Measurements from ENCODE around the gene H2BK1.

DNA sequence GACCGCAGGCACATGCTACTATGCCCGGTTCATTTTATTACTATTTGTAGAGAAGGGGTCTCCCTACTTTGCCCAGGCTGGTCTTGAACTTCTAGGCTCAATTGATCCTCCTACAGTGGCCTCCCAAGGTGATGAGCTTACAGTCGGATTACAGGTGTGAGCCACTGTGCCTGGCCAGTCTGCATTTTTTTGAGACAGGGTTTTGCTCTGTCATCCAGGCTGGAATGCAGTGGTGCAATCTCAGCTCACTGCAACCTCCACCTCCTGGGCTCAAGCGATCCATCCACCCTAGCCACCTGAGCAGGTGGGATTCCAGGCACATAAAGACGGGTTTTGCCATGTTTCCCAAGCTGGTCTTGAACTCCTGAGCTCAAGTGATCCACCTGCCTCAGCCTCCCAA lies 2.3 kb upstream of the H2BK1 start:
- TF ChIP-seq, protein P1, sequence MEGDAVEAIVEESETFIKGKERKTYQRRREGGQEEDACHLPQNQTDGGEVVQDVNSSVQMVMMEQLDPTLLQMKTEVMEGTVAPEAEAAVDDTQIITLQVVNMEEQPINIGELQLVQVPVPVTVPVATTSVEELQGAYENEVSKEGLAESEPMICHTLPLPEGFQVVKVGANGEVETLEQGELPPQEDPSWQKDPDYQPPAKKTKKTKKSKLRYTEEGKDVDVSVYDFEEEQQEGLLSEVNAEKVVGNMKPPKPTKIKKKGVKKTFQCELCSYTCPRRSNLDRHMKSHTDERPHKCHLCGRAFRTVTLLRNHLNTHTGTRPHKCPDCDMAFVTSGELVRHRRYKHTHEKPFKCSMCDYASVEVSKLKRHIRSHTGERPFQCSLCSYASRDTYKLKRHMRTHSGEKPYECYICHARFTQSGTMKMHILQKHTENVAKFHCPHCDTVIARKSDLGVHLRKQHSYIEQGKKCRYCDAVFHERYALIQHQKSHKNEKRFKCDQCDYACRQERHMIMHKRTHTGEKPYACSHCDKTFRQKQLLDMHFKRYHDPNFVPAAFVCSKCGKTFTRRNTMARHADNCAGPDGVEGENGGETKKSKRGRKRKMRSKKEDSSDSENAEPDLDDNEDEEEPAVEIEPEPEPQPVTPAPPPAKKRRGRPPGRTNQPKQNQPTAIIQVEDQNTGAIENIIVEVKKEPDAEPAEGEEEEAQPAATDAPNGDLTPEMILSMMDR (IDR thresholded peaks at IDR 0.05) = no peak
- TF ChIP-seq POLR2A (IDR thresholded peaks at IDR 0.05) = no peak

Measured in uterus (tissue), 2 donors.